ENCODE data around the gene C17orf58. TPM values are rescaled to one million over a fixed set of nuclear protein-coding genes. Genes with fewer than 3 reads are reported as not detected.
"Not testable (repeated sequence)": the region's sequence is repeated elsewhere in the genome, so short reads cannot be mapped to it uniquely, and the experiment has no call there.

Gene C17orf58
- total RNA-seq, 1 experiment from 2014 or later, result 15.6 TPM

DNA sequence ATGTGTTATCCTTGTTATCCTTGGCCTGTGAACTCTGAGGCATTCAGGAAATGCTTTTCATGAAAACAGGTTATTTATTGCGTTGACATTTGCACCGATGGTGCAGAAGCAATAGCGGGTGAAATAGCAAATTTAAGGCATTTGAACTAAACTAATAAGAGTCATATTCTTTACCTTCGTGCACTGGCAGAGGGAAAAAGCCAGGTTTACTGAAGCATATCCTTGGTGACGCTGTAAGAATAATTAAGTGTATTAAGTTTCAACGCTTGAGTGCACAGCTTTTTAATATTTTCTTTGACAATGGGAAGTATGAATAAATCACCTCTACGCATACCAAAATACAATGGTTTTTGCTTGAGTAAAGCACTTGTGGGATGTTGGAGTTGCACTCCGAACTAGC, 25.7 kb upstream of the C17orf58 start:
- no TSS peak for BruUV-seq (replicated peaks)
- TF ChIP-seq, protein P1, sequence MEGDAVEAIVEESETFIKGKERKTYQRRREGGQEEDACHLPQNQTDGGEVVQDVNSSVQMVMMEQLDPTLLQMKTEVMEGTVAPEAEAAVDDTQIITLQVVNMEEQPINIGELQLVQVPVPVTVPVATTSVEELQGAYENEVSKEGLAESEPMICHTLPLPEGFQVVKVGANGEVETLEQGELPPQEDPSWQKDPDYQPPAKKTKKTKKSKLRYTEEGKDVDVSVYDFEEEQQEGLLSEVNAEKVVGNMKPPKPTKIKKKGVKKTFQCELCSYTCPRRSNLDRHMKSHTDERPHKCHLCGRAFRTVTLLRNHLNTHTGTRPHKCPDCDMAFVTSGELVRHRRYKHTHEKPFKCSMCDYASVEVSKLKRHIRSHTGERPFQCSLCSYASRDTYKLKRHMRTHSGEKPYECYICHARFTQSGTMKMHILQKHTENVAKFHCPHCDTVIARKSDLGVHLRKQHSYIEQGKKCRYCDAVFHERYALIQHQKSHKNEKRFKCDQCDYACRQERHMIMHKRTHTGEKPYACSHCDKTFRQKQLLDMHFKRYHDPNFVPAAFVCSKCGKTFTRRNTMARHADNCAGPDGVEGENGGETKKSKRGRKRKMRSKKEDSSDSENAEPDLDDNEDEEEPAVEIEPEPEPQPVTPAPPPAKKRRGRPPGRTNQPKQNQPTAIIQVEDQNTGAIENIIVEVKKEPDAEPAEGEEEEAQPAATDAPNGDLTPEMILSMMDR (IDR thresholded peaks at IDR 0.05), result no peak
- TF ChIP-seq, protein P2, sequence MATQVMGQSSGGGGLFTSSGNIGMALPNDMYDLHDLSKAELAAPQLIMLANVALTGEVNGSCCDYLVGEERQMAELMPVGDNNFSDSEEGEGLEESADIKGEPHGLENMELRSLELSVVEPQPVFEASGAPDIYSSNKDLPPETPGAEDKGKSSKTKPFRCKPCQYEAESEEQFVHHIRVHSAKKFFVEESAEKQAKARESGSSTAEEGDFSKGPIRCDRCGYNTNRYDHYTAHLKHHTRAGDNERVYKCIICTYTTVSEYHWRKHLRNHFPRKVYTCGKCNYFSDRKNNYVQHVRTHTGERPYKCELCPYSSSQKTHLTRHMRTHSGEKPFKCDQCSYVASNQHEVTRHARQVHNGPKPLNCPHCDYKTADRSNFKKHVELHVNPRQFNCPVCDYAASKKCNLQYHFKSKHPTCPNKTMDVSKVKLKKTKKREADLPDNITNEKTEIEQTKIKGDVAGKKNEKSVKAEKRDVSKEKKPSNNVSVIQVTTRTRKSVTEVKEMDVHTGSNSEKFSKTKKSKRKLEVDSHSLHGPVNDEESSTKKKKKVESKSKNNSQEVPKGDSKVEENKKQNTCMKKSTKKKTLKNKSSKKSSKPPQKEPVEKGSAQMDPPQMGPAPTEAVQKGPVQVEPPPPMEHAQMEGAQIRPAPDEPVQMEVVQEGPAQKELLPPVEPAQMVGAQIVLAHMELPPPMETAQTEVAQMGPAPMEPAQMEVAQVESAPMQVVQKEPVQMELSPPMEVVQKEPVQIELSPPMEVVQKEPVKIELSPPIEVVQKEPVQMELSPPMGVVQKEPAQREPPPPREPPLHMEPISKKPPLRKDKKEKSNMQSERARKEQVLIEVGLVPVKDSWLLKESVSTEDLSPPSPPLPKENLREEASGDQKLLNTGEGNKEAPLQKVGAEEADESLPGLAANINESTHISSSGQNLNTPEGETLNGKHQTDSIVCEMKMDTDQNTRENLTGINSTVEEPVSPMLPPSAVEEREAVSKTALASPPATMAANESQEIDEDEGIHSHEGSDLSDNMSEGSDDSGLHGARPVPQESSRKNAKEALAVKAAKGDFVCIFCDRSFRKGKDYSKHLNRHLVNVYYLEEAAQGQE (IDR thresholded peaks at IDR 0.05; ENCODE audit: insufficient read depth in 1 of 2, low read depth in 2 of 2, low read length in 1 of 2), result no peak
- TF ChIP-seq TCF7L2 (IDR thresholded peaks at IDR 0.05; ENCODE audit: low read depth, low read length), result no peak
- intact Hi-C loops (cut with micrococcal nuclease; ENCODE audit: unreplicated experiment) (no loop called here), in situ Hi-C loops (cut with HindIII; ENCODE audit: low pct_unique_long_range_greater_than_20kb, low sequenced_read_pairs) (no loop called here)
- Histone ChIP-seq H3K36me3 (ENCODE audit: control insufficient read depth, insufficient read depth, low read length) (no peaks in the 10 kb centered on the region), H3K27me3 (ENCODE audit: control insufficient read depth, insufficient read depth, low read length) (no peaks in the 10 kb centered on the region), H3K27ac (ENCODE audit: low read length) (no peak overlapping the region), H3K4me1 (ENCODE audit: control insufficient read depth, insufficient read depth, low read length) (peaks cover 4% of the 10 kb centered on the region; the same call in 1 of the 2 replicates), H3K9me3 (ENCODE audit: control insufficient read depth, insufficient read depth, low read depth, low read length) (no peaks in the 10 kb centered on the region), H3K4me3 (ENCODE audit: low read depth in 2 of 2, low read length in 2 of 2) (no peak overlapping the region)
- no peak for DNase-seq (ENCODE audit: low read depth, low spot score)
- POLR2A ChIA-PET, result no interaction called here
- CTCF ChIA-PET, result no interaction called here
- no peak for ATAC-seq

DNA sequence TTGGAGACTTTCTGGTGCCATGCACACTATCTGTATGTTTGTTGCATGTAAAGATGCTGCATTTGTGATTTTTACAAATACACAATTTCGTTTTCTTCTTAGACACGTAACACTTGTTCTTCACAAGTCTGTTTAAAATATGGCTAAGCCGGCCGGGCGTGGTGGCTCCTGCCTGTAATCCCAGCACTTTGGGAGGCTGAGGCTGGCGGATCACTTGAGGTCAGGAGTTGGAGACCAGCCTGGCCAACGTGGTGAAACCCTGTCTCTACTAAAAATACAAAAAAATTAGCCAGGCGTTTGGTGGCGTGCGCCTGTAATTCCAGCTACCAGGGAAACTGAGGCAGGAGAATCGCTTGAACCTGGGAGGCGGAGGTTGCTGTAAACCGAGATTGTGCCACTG, 24.5 kb upstream of the C17orf58 start:
- DNase-seq (ENCODE audit: low read depth, low spot score); H3K9me3 ChIP-seq (ENCODE audit: control insufficient read depth, insufficient read depth, low read depth, low read length); CTCF ChIA-PET; ATAC-seq; intact Hi-C loops (cut with micrococcal nuclease; ENCODE audit: unreplicated experiment); H3K27me3 ChIP-seq (ENCODE audit: control insufficient read depth, insufficient read depth, low read length); BruUV-seq (replicated peaks); in situ Hi-C loops (cut with HindIII; ENCODE audit: low pct_unique_long_range_greater_than_20kb, low sequenced_read_pairs); H3K36me3 ChIP-seq (ENCODE audit: control insufficient read depth, insufficient read depth, low read length); H3K4me1 ChIP-seq (ENCODE audit: control insufficient read depth, insufficient read depth, low read length): not testable (repeated sequence)
- POLR2A ChIA-PET, result interaction anchor here (0.6 kb wide), 1 partner anchor 19 kb away, joined by 3 read pairs; no protein-coding TSS in a partner anchor
- H3K27ac ChIP-seq (ENCODE audit: low read length), result peak overlapping the region; percentile 79
- H3K4me3 ChIP-seq (ENCODE audit: low read depth in 2 of 2, low read length in 2 of 2), result peak overlapping the region; percentile 55 to 78

DNA sequence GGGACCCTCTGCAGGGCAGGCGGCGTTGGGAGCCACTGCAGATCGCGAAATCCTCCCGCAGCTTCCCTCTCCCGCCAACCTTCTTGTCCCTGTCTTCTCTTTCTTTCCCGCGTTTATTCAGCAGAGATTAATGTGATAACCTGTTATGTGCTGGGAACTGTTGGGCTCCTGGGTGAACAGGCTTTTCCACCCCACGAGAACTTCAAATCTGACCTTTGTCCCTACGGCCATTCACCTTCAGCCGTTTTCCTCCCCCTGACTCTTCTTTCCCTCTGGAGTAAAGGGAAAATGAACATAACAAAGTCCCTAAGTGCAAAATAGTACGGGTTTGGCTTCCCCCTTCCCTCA, 24.1 kb upstream of the C17orf58 start:
- H3K9me3 ChIP-seq (ENCODE audit: control insufficient read depth, insufficient read depth, low read depth, low read length), result no peaks in the 10 kb centered on the region
- H3K4me3 ChIP-seq (ENCODE audit: low read depth in 2 of 2, low read length in 2 of 2), result peak overlapping the region; percentile 55 to 78
- BruUV-seq (replicated peaks), result no TSS peak
- no peak for DNase-seq (ENCODE audit: low read depth, low spot score)
- ChIA-PET CTCF (no interaction called here), POLR2A (interaction anchor here (0.6 kb wide), 1 partner anchor 20 kb away, joined by 3 read pairs; no protein-coding TSS in a partner anchor)
- ATAC-seq, result peak; percentile 22; the same call in 1 of the 2 replicates
- in situ Hi-C loops (cut with HindIII; ENCODE audit: low pct_unique_long_range_greater_than_20kb, low sequenced_read_pairs), result no loop called here
- H3K27ac ChIP-seq (ENCODE audit: low read length), result peak overlapping the region; percentile 79
- peaks cover 4% of the 10 kb centered on the region; the same call in 1 of the 2 replicates for H3K4me1 ChIP-seq (ENCODE audit: control insufficient read depth, insufficient read depth, low read length)
- no peaks in the 10 kb centered on the region for H3K36me3 ChIP-seq (ENCODE audit: control insufficient read depth, insufficient read depth, low read length)
- H3K27me3 ChIP-seq (ENCODE audit: control insufficient read depth, insufficient read depth, low read length), result no peaks in the 10 kb centered on the region
- intact Hi-C loops (cut with micrococcal nuclease; ENCODE audit: unreplicated experiment), result no loop called here
- no peak for TF ChIP-seq POLR2AphosphoS5 (IDR thresholded peaks at IDR 0.05; ENCODE audit: low read depth, low read length)
- no peak for TF ChIP-seq SIN3A (IDR thresholded peaks at IDR 0.05; ENCODE audit: borderline replicate concordance, insufficient read depth, low read depth, low read length)
- no peak for TF ChIP-seq TCF7L2 (IDR thresholded peaks at IDR 0.05; ENCODE audit: low read depth, low read length)
- TF ChIP-seq, protein P2 (IDR thresholded peaks at IDR 0.05; ENCODE audit: insufficient read depth in 1 of 2, low read depth in 2 of 2, low read length in 1 of 2), result no peak
- TF ChIP-seq, protein P1 (IDR thresholded peaks at IDR 0.05), result no peak

Measured in Panc1 (cell line).